AG09319 (cell line): ENCODE data around the gene HADHB.
A peak's percentile ranks its signal among the peaks of the same experiment; 100 is the strongest.
"Not testable (repeated sequence)": the region's sequence is repeated elsewhere in the genome, so short reads cannot be mapped to it uniquely, and the experiment has no call there.

Experiments
- DNase-seq: peaks from one replicate; pipeline ENCODE4 v3.0.0-alpha.2; 2010; ENCODE audit warnings: low read depth; ENCODE audit errors: extremely low read depth
- TF ChIP-seq, protein P1 (sequence below): IDR thresholded peaks from 2 replicates; pipeline ENCODE4 v1.5.1; 2011; ENCODE audit warnings: low read depth, mild to moderate bottlenecking, inconsistent platforms, low read length, moderate library complexity

Gene HADHB

DNA sequence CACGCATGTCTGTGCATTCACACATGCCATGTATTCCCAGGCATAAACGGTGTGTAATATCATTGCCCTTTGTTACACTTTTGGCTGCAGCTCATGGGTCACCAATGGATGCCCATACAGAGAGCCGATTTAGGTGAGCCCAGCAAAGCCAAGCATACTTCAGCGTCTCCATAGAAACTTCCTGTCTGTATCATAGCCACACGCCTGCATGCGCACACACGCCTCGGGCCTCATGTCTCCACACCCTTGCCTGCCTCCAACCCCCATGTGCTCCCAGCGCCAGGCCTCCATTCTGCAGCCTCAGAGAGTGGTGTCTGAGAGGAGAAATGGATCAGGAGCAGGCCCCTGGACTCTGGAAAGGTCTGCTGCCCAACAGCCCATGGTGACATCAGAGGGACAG lies 67.7 kb downstream of the HADHB start:
- DNase-seq = no peak
- TF ChIP-seq, protein P1, sequence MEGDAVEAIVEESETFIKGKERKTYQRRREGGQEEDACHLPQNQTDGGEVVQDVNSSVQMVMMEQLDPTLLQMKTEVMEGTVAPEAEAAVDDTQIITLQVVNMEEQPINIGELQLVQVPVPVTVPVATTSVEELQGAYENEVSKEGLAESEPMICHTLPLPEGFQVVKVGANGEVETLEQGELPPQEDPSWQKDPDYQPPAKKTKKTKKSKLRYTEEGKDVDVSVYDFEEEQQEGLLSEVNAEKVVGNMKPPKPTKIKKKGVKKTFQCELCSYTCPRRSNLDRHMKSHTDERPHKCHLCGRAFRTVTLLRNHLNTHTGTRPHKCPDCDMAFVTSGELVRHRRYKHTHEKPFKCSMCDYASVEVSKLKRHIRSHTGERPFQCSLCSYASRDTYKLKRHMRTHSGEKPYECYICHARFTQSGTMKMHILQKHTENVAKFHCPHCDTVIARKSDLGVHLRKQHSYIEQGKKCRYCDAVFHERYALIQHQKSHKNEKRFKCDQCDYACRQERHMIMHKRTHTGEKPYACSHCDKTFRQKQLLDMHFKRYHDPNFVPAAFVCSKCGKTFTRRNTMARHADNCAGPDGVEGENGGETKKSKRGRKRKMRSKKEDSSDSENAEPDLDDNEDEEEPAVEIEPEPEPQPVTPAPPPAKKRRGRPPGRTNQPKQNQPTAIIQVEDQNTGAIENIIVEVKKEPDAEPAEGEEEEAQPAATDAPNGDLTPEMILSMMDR = no peak

DNA sequence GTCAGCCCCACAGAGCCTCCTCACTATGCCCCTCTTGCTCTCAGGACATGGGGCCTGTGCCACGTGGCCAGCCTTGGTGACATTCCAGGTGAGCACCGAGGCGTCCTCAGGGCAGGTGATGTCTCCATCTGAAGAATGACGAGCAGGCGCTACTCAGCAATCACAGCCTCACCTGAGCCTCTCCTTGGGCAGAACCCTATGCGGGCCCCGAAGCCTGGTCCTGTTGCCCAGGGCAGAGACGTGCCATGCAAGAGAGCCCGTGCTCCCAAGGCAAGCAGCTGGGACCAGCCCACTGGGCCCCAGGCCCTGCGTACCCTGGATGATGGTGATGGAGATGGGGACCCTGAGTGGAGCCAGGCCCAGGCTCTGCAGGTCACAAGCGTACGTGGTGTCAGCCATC lies 68.7 kb downstream of the HADHB start:
- TF ChIP-seq, protein P1 = no peak
- no peak for DNase-seq

DNA sequence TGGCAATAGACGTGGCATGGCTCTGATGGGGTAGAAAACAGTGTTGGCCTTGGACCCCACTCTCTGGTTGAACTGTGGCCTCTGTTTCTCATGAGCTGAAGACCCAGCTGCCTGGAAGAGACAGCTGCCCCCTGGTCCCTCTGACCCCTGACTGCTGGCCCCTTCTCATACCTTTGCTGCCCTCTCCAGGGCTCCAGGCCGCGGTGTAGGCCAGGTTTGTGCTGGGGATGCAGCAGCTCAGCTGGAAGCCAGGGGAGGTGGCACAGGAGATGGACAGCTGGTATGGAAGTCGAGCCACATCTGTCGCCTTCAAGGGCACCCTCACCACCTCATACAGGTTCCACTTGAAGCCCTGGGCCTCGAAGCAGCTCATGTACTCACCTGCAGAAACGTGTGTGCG lies 69.5 kb downstream of the HADHB start:
- no peak for DNase-seq
- TF ChIP-seq, protein P1 = no peak

DNA sequence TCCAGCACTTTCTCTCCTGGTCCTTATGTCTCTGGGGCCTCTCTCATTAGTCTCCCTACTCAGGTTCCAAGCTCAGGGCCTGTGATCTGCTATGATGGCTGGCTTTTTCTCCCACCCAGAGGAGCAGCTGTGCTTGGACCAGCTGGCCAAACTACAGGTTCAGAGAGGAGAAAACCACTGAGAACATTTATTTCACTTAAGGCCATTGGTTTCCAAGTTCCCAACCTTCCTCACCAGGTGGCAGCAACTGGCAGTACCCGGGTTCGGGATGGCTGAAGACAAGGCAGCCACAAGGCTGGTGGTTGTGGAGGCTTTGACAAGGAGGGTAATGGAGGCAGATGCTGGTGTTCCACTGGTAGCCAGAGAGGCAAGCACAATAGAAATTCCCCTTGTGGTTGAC lies 71.3 kb downstream of the HADHB start:
- DNase-seq = no peak
- TF ChIP-seq, protein P1 = peak; percentile 13

DNA sequence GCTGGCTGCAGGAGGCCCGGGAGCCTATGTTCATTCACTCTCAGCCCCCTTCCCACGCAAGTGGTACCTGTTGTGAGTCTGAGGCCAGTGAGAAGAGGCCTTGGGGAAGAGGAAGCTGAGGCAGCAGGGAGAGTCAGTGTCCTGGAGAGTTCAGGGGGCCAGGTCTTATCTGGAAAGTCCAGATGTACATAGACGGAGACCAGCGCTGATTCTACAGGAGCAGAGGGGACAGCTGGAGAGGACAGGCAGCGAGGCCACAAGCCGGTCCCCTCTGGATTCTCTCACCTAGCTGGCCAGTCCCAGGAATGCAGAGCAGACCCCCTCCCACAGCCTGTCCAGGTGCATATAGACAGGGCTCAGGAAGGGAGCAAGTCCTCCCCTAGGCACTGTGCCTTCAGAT lies 72.1 kb downstream of the HADHB start:
- TF ChIP-seq, protein P1 = no peak
- no peak for DNase-seq

DNA sequence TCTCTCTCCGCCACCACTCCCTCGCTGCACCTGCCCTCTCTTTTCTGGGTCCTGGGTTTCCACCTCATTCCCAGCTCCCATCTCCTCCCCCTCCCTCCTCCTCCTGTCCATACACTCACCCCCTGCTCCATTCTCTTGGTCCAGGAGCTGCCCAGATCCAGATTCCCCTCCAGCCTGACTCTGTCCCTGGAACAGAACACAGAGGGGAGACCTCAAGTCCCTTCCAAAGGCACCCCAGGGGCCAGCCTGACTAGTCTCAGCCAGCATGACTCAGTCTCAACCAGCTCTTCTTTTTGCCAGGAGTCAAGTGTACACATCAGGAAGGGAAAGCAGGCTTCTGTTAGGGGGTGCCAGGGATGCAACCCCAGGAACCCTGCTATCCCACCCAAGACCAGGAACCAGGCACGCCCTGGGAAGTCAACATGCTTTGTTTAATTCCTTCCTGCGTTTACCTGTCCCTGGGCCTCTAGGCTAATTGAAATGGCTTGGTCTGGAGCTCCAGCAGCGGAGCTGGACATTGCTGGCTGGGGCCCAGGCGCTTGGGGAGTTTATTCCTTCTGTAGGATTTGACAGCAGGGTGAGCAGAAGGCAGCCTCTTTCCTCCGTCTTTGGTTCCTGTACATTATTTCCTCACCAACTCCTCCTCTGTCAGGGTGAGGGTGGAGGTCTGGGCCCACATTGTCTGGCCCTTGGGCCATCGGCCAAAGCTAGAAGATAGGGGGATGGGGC lies 72.8 kb downstream of the HADHB start:
- TF ChIP-seq, protein P1 = no peak
- no peak for DNase-seq

DNA sequence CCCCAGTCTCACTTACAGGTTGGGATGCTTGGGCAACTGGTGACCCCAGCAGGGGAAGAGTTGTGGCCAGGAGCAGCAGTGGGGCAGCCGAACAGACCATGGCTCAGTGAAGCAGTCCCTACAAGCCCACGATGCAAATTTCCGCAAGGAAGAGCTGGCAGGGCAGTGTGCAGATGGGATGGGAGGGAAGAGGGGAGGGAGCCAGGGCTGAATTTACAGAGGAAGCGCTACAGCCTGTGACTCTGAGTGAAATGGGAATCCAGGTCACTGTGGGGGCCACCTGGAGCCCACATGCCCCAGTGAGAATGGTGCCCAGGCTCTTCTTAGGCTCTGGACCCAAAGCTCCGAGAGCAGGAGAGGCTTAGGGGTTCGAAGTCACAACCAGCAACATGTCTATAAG lies 74.2 kb downstream of the HADHB start:
- no peak for DNase-seq
- TF ChIP-seq, protein P1 = no peak

DNA sequence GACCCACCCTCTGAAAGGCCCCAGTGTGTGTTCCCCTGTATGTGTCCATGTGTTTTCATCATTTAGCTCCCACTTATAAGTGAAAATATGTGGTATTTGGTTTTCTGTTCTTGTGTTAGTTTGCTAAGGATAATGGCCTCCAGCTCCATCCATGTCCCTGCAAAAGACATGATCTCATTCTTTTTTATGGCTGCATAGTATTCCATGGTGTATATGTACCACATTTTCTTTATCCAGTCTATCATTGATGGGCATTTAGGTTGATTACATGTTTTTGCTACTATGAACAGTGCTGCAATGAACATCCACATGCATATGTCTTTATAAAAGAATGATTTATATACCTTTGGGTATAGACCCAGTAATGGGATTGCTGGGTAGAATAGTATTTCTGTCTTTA lies 79.7 kb downstream of the HADHB start:
- not testable (repeated sequence) for DNase-seq
